SU-DHL-6 (cell line): Measurements from ENCODE around the gene MDP1.

Experiments used
- H2AFZ ChIP-seq: fragments of 200-600 bp; sonication (generic); 2 replicates; pipeline ENCODE4 v1.6.1; 2014; ENCODE audit warnings: low read depth, mild to moderate bottlenecking, moderate library complexity, mixed read lengths, antibody characterized with exemption, low read length; ENCODE audit not compliant: severe bottlenecking
- H3F3A ChIP-seq: fragments of 200-600 bp; shearing (Covaris generic); 2 replicates; pipeline ENCODE4 v1.6.0; 2016; ENCODE audit warnings: antibody characterized with exemption, mild to moderate bottlenecking; ENCODE audit not compliant: insufficient read depth
- H3K27ac ChIP-seq: fragments of 200-600 bp; sonication (generic); 2 replicates; pipeline ENCODE4 v1.5.1; 2016; ENCODE audit warnings: low read depth, mild to moderate bottlenecking, low read length, moderate library complexity, mixed read lengths
- H3K27me3 ChIP-seq: fragments of 200-600 bp; sonication (generic), shearing (Covaris generic); 2 replicates; pipeline ENCODE4 v1.6.0; 2014; ENCODE audit warnings: mild to moderate bottlenecking, low read length
- H3K36me3 ChIP-seq: fragments of 200-600 bp; sonication (generic); 2 replicates; pipeline ENCODE4 v1.6.1; 2014; ENCODE audit warnings: mild to moderate bottlenecking, low read length, mixed read lengths
- H3K4me2 ChIP-seq: fragments of 300-600, 200-600 bp; shearing (Covaris generic), sonication (generic); 2 replicates; pipeline ENCODE4 v1.6.0; 2014; ENCODE audit warnings: low read length, low read depth, mild to moderate bottlenecking; ENCODE audit not compliant: poor library complexity, severe bottlenecking
- H3K4me3 ChIP-seq: fragments of 200-600 bp; sonication (generic); 2 replicates; pipeline ENCODE4 v1.5.1; 2014; ENCODE audit warnings: antibody characterized with exemption, low read length, mild to moderate bottlenecking, mixed read lengths; ENCODE audit not compliant: insufficient read depth, poor library complexity, severe bottlenecking
- H3K79me2 ChIP-seq: fragments of 200-600 bp; sonication (generic); 2 replicates; pipeline ENCODE4 v1.6.1; 2014; ENCODE audit warnings: mild to moderate bottlenecking, low read length, moderate library complexity; ENCODE audit not compliant: insufficient read depth
- H3K9ac ChIP-seq: fragments of 200-600 bp; sonication (generic); 2 replicates; pipeline ENCODE4 v1.7.0; 2014; ENCODE audit warnings: mild to moderate bottlenecking, low read length
- H3K9me2 ChIP-seq: fragments of 200-600 bp; sonication (generic); replicated peaks from 2 replicates; pipeline ENCODE4 v1.6.1; 2014; ENCODE audit warnings: low read length; ENCODE audit not compliant: insufficient read depth
- H3K9me3 ChIP-seq: fragments of 200-600 bp; sonication (generic); 2 replicates; pipeline ENCODE4 v1.6.1; 2014; ENCODE audit warnings: low read length, mixed read lengths; ENCODE audit not compliant: insufficient read depth
- H4K20me1 ChIP-seq: fragments of 200-600 bp; sonication (generic); 2 replicates; pipeline ENCODE4 v1.6.1; 2014; ENCODE audit warnings: low read depth, mild to moderate bottlenecking, antibody characterized with exemption, low read length, moderate library complexity, mixed read lengths
- EZH2phosphoT487 ChIP-seq: fragments of 200-600 bp; sonication (generic), shearing (Covaris generic); conservative IDR thresholded peaks from 2 replicates; pipeline ENCODE4 v1.6.1; 2018; ENCODE audit warnings: mild to moderate bottlenecking, antibody characterized with exemption, low read length, moderate library complexity, mixed read lengths
- TF ChIP-seq, protein P1 (sequence below): fragments of 200-600 bp; sonication (generic); IDR thresholded peaks from one replicate; pipeline ENCODE4 v1.5.1; 2017; ENCODE audit warnings: antibody characterized with exemption, mild to moderate bottlenecking, low read length, moderate library complexity; ENCODE audit not compliant: insufficient read depth, poor library complexity, severe bottlenecking

MDP1 gene

DNA sequence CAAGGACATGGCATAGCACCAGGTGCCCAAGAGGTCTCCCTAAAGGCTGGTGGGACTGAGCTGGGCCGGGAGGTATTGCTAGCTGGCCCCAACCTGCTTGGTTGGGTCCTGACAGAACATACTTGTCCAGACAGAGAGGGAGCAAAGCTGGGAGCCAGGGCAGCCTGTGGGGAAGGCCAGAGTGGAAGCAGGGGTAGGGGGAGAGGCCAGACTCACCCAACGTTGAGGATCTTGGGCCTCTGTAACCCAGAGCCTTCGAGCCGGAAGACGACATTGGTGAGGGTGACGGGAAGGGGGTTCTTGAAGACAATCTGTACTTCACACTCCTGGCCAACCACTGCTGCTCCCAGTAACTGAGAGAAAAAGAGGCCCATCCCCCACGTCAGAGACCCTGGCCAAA, 38.1 kb upstream of the MDP1 start:
- H3K4me2 ChIP-seq = no peak overlapping the region

DNA sequence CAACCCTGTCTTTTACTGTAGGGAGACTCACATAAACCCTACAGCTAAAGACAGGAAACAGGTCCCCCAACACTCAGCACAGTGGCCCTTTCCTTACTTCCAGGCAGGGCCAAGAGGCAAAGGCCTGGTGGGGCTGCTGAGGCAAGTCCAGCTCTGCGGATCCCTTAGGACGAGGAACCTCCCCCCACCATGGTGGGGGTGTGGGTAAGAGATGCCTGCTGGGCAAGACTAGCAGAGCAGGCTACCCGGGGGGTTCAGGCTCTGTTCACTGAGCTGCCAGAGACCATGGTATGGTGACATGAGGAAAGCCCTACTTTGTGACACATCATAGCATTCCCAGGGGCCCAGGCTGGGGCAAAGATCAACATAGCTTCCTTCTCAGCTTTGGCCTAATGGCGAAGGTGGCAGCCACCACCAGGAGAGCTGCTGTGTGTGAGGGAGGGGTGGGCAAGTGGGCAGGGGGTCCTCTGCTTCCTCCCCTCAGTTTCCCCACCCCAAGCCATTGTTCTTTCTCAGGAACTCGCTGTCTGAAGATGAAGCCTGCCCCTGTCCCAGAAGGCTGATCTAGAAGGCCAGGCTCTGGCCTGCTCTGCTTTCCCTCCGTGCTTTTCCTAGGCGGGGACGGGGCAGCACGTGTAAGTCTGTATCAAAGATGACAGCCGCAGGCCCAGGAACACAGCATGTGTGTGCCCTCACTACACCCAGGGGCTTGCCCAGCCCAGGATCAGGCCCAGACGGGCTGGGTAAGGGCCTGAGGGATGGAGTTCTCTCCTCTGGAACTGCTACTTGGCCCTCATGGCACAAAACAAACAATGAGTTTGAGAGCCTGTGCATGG, 36.6 kb upstream of the MDP1 start:
- no peaks in the 10 kb centered on the region for H3K9me3 ChIP-seq
- H2AFZ ChIP-seq = no peak overlapping the region
- H3K4me2 ChIP-seq = no peak overlapping the region
- H3F3A ChIP-seq = no peaks in the 10 kb centered on the region
- no peak overlapping the region for H3K4me3 ChIP-seq
- H4K20me1 ChIP-seq = no peaks in the 10 kb centered on the region
- no peaks in the 10 kb centered on the region for H3K27me3 ChIP-seq
- no peak overlapping the region for H3K9ac ChIP-seq
- H3K27ac ChIP-seq = no peak overlapping the region
- no peaks in the 10 kb centered on the region for H3K36me3 ChIP-seq
- H3K79me2 ChIP-seq = no peaks in the 10 kb centered on the region
- H3K9me2 ChIP-seq = no peaks in the 10 kb centered on the region
- TF ChIP-seq EZH2phosphoT487 = no peak
- TF ChIP-seq, protein P1, sequence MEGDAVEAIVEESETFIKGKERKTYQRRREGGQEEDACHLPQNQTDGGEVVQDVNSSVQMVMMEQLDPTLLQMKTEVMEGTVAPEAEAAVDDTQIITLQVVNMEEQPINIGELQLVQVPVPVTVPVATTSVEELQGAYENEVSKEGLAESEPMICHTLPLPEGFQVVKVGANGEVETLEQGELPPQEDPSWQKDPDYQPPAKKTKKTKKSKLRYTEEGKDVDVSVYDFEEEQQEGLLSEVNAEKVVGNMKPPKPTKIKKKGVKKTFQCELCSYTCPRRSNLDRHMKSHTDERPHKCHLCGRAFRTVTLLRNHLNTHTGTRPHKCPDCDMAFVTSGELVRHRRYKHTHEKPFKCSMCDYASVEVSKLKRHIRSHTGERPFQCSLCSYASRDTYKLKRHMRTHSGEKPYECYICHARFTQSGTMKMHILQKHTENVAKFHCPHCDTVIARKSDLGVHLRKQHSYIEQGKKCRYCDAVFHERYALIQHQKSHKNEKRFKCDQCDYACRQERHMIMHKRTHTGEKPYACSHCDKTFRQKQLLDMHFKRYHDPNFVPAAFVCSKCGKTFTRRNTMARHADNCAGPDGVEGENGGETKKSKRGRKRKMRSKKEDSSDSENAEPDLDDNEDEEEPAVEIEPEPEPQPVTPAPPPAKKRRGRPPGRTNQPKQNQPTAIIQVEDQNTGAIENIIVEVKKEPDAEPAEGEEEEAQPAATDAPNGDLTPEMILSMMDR = no peak

More for the DNA sequence above, 38.1 kb upstream of the MDP1 start:
- Histone ChIP-seq H3K79me2 (no peaks in the 10 kb centered on the region), H3F3A (no peaks in the 10 kb centered on the region), H3K27ac (no peak overlapping the region), H2AFZ (no peak overlapping the region), H3K27me3 (no peaks in the 10 kb centered on the region), H4K20me1 (no peaks in the 10 kb centered on the region), H3K9me3 (no peaks in the 10 kb centered on the region), H3K9ac (no peak overlapping the region), H3K36me3 (no peaks in the 10 kb centered on the region), H3K9me2 (no peaks in the 10 kb centered on the region), H3K4me3 (no peak overlapping the region)
- TF ChIP-seq EZH2phosphoT487 = no peak
- TF ChIP-seq, protein P1 = no peak

DNA sequence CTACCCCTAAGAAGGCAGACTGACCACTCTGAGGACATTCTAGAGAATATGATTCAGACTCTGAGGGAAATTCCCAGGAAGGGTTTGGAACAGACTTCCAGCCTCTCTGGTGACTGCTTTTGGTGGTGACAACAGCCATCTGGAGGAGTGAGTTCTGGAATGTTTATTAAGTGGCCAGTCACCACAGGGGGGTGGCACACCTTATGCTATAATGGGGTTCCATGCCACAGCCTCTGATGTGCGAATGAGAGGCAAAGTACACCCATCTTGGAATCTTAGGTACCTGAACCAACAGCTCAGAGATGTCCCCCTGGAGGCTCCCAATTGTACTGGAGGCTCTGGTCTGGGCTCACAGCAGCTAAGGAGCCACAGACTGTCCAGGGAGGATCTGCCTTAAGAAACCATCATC, 36.0 kb upstream of the MDP1 start:
- Histone ChIP-seq H3K4me2 (no peak overlapping the region), H3K9me3 (no peaks in the 10 kb centered on the region), H2AFZ (no peak overlapping the region), H3K36me3 (no peaks in the 10 kb centered on the region), H4K20me1 (no peaks in the 10 kb centered on the region), H3F3A (no peaks in the 10 kb centered on the region), H3K4me3 (no peak overlapping the region), H3K79me2 (no peaks in the 10 kb centered on the region), H3K9ac (no peak overlapping the region), H3K9me2 (no peaks in the 10 kb centered on the region), H3K27me3 (no peaks in the 10 kb centered on the region), H3K27ac (no peak overlapping the region)
- TF ChIP-seq, protein P1 = no peak
- no peak for TF ChIP-seq EZH2phosphoT487
